AG09319 (cell line): ENCODE measurements around the gene ZNF529.

Source experiments
- DNase-seq: peaks from one replicate; pipeline ENCODE4 v3.0.0-alpha.2; 2010; ENCODE audit warnings: low read depth; ENCODE audit errors: extremely low read depth
- TF ChIP-seq, protein P1 (sequence below): IDR thresholded peaks from 2 replicates; pipeline ENCODE4 v1.5.1; 2011; ENCODE audit warnings: low read depth, mild to moderate bottlenecking, inconsistent platforms, low read length, moderate library complexity

ZNF529 gene

DNA sequence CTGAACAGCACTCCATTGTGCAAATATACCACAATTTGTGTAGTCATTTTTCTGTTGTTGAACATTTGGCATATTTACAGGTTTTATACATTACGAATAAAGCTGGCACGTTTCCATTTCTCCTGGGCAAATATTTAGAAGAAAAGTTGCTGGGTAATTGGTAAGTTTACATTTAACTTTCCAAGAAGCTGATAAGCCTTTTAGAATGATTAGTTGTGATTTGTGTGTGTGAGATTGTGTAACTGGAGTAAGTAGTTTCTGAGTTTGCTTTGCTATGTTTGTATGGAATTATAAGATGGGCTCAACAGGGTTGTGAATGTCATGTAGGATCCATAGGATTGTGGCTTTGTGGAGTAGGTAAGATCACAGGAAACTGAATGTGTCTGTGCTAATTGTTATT lies 1.6 kb upstream of the ZNF529 start:
- no peak for DNase-seq
- TF ChIP-seq, protein P1, sequence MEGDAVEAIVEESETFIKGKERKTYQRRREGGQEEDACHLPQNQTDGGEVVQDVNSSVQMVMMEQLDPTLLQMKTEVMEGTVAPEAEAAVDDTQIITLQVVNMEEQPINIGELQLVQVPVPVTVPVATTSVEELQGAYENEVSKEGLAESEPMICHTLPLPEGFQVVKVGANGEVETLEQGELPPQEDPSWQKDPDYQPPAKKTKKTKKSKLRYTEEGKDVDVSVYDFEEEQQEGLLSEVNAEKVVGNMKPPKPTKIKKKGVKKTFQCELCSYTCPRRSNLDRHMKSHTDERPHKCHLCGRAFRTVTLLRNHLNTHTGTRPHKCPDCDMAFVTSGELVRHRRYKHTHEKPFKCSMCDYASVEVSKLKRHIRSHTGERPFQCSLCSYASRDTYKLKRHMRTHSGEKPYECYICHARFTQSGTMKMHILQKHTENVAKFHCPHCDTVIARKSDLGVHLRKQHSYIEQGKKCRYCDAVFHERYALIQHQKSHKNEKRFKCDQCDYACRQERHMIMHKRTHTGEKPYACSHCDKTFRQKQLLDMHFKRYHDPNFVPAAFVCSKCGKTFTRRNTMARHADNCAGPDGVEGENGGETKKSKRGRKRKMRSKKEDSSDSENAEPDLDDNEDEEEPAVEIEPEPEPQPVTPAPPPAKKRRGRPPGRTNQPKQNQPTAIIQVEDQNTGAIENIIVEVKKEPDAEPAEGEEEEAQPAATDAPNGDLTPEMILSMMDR, result no peak

DNA sequence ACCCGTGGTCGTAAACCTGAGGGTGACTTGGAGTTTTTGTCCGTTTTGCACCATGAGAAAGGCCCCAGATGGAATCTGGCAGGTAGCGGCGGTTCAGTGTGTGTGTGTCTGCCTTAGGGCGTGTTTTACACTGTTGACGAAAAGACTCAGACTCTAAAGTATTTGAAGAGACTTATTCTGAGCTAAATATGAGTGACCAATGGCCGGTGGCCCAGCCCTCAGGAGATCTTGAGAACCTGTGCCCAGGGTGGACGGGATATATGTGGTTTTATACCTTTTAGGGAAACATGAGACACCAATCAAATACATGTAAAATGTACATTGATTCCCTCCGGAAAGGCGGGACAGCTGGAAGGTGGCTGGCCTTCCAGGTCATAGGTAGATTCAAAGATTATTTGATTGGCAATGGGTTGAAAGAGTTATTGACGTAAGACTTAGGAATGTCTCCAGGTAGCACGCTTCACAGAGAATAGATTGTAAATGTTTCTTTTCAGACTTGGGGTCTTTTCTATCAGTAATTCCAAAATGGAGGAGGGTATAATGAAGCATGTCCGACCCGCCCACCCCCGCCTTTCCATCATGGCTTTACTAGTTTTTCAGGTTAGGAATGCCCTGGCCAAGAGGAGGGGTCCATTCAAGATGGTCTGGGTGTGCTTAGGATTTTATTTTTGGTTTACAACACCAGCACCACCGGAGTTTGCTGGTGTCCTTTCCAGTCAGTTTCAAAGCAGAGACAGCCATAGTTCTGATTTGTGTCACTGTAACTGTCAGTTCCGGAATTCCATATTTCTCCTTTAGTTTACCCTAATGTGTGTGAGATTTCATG lies 1.0 kb upstream of the ZNF529 start:
- DNase-seq, result no peak
- TF ChIP-seq, protein P1, result no peak

DNA sequence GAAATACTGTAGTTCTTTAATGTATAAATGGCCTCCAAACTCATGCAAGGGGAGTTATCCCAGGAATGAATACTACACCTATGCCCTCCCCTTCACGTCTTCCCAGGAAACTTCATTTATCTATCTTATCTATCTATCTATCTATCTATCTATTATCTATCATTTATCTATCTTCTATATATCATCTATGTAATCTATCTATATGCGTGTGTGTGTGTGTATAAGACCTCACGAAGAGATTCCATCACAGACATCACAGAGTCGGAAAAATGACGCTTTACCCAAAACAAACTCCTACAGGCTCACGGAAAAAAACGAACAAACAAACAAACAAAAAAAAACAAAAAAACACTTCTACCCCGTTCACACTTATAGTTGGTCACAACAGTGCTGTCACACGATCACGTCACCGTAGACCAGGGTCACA lies 486 bp downstream of the ZNF529 start:
- TF ChIP-seq, protein P1, result no peak
- no peak for DNase-seq

DNA sequence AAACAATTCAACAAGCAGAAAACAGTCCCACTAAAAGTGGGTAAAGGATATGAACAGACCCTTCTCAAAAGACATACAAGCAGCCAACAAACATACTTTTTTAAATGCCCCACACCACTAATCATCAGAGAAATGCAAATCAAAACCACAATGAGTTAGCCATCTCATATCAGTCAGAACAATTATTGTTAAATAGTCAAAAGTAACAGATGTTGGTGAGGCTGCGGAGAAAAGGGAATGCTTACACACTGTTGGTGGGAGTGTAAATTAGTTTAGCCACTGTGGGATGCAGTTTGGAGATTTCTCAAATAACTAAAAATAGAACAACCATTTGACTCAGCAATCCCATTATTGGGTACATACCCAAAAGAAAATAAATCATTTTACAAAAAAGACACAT lies 8.7 kb downstream of the ZNF529 start:
- TF ChIP-seq, protein P1, result no peak
- no peak for DNase-seq

DNA sequence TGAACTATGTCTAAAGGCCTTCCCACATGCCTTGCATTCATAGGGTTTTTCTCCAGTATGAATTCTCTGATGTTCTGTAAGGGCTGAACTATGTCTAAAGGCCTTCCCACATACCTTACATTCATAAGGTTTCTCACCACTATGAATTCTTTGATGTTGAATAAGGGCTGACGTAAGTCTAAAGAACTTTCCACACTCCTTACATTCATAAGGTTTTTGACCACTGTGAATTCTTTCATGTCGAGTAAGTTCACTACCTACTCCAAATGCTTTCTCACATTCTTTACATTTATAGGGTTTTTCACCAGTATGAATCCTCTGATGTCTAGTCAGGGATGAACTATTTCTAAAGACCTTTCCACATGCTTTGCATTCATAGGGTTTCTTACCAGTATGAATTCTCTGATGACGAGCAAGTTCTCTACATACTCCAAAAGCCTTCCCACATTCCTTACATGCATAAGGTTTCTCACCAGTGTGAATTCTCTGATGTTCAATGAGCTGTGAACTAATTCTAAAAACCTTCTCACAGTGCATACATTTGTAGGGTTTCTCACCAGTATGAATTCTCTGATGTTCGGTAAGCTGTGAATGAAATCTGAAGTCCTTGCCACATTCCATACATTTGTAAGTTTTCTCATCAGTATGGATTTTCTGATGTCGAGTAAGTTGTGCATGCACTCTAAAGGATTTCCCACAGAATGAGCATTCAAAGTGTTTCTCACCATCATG lies 25.9 kb downstream of the ZNF529 start:
- no peak for DNase-seq
- TF ChIP-seq, protein P1, result no peak

DNA sequence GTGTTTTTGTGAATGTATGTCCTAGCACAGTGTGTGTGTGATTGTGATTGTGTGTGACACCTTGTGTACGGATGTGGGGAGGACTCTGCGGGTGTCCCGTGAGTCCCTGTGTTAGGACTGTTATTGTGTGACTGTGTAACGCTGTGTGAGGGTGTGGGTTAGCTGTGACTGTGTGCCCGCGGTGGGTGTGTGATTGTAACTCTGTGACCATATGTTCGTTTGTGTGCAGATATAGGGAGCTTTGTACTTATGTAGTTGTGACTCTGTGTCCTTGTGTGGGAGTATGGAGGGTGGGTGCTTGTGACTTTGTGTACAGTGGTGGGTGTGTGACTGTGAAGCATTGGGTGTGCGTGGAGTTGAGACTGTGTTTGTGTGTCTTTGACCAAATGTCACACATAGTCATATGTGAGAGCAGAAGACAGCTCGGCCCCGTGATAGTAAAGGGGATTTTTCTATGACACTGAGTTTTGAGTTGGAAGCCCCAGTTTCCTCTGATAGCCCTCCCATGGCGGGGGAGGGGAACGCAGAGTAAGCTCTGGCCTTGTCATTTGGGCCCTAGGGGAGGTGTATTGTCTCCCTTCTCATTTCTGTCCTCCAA lies 44.1 kb downstream of the ZNF529 start:
- DNase-seq, result no peak
- TF ChIP-seq, protein P1, result no peak
